Measurements from ENCODE around the gene FSD2. TPM values are rescaled to one million over a fixed set of nuclear protein-coding genes. Genes with fewer than 3 reads are reported as not detected.

Gene FSD2
- total RNA-seq, 1 donor from 2014 or later, result not detected

DNA sequence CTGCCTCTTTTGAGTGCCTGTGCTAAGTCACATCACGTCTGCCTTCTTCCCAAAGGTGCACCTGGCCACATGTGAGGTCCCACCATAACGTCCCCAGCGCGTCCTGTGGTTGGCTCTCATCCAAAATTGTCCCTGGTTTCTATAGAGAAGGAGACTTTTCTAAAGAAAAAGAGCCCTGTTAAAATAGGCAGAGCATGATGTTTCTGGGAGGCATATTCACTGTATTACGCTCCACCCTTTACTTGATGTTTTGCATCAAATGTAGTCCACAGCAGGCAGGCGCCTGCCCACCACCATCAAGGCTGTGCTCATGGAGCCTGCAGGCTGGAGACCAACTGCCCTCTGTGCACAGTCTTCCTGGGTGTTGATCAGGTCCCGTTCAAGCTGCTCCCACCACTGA is 39.8 kb upstream of the FSD2 start:
- Mint-ChIP-seq H3K4me3 (peak overlapping the region; percentile 30), H3K27ac (peak overlapping the region; percentile 94), H3K27me3 (no peaks in the 10 kb centered on the region), H3K4me1 (ENCODE audit: unreplicated experiment) (peaks cover 28% of the 10 kb centered on the region), H3K9me3 (no peaks in the 10 kb centered on the region), H3K36me3 (no peaks in the 10 kb centered on the region)
- DNase-seq (ENCODE audit: extremely low spot score, unreplicated experiment), result no peak
- TF ChIP-seq, protein P1, sequence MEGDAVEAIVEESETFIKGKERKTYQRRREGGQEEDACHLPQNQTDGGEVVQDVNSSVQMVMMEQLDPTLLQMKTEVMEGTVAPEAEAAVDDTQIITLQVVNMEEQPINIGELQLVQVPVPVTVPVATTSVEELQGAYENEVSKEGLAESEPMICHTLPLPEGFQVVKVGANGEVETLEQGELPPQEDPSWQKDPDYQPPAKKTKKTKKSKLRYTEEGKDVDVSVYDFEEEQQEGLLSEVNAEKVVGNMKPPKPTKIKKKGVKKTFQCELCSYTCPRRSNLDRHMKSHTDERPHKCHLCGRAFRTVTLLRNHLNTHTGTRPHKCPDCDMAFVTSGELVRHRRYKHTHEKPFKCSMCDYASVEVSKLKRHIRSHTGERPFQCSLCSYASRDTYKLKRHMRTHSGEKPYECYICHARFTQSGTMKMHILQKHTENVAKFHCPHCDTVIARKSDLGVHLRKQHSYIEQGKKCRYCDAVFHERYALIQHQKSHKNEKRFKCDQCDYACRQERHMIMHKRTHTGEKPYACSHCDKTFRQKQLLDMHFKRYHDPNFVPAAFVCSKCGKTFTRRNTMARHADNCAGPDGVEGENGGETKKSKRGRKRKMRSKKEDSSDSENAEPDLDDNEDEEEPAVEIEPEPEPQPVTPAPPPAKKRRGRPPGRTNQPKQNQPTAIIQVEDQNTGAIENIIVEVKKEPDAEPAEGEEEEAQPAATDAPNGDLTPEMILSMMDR (conservative IDR thresholded peaks at IDR 0.05), result no peak

DNA sequence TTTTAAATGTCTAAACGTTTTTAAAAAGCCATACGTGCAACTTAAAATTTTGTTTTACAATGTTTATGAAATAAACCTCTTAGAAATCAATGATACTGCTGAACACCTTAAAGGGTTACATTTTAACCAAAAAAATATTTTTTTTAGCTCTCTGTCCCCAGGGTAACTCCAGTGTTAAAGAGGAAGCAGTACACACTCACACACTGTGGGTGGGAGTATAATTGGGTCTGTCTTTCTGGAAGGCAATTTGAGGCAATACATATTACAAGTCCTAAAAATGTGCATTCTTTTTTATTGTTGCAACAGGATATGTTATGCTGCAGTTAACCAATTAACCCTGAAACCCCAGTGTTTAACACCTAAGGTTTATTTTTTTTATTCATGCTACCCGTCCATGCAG is 37.7 kb upstream of the FSD2 start:
- Mint-ChIP-seq H3K4me1 (ENCODE audit: unreplicated experiment) (peaks cover 13% of the 10 kb centered on the region), H3K4me3 (no peak overlapping the region), H3K27ac (no peak overlapping the region), H3K9me3 (no peaks in the 10 kb centered on the region), H3K27me3 (no peaks in the 10 kb centered on the region), H3K36me3 (no peaks in the 10 kb centered on the region)
- TF ChIP-seq, protein P1 (conservative IDR thresholded peaks at IDR 0.05), result no peak
- DNase-seq (ENCODE audit: extremely low spot score, unreplicated experiment), result no peak

DNA sequence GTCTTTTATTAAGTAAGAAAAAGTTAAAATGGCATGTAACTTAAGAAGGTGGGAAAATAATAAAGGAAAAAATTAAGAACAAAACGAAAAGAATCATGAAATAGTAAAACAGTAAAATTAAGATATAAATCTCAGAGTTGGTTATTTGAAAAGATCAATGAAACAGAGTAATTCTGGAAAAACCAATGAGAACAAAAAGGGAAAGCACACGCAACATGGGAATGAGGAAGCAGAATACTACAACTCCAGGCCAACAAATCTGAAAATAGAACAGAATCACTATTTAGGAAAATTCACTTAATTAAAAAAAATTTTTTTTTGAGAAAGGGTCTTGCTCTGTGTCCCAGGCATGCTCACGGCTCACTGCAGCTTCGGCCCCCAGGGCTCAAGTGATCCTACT is 34.3 kb upstream of the FSD2 start:
- peaks cover 5% of the 10 kb centered on the region for H3K9me3 Mint-ChIP-seq
- H3K27me3 Mint-ChIP-seq, result no peaks in the 10 kb centered on the region
- H3K4me1 Mint-ChIP-seq (ENCODE audit: unreplicated experiment), result no peaks in the 10 kb centered on the region
- no peak overlapping the region for H3K27ac Mint-ChIP-seq
- no peak overlapping the region for H3K4me3 Mint-ChIP-seq
- TF ChIP-seq, protein P1 (conservative IDR thresholded peaks at IDR 0.05), result no peak
- peaks cover 19% of the 10 kb centered on the region for H3K36me3 Mint-ChIP-seq
- DNase-seq (ENCODE audit: extremely low spot score, unreplicated experiment), result no peak

DNA sequence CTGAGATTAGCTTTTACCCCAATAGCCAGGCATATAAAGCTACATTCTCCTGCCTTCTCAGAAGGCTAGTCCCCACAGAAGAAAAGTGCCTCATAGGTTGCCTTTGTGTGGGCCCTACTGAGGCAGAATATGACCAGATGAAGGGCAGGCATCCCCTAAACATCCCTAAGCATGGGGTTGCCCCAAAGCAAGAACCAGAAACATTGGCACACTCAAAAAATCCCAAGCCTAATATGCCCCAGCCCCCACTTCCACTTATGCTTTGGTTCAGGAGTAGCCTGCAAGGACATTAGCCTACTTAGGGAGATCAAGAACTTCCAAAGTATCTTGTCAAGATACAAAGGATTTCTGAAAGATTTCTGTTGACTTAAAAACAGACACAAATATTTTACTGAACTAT is 33.3 kb upstream of the FSD2 start:
- Mint-ChIP-seq H3K36me3 (peaks cover 21% of the 10 kb centered on the region), H3K27ac (no peak overlapping the region), H3K4me3 (no peak overlapping the region), H3K27me3 (no peaks in the 10 kb centered on the region), H3K4me1 (ENCODE audit: unreplicated experiment) (no peaks in the 10 kb centered on the region), H3K9me3 (peaks cover 5% of the 10 kb centered on the region)
- TF ChIP-seq, protein P1 (conservative IDR thresholded peaks at IDR 0.05), result no peak
- DNase-seq (ENCODE audit: extremely low spot score, unreplicated experiment), result no peak

DNA sequence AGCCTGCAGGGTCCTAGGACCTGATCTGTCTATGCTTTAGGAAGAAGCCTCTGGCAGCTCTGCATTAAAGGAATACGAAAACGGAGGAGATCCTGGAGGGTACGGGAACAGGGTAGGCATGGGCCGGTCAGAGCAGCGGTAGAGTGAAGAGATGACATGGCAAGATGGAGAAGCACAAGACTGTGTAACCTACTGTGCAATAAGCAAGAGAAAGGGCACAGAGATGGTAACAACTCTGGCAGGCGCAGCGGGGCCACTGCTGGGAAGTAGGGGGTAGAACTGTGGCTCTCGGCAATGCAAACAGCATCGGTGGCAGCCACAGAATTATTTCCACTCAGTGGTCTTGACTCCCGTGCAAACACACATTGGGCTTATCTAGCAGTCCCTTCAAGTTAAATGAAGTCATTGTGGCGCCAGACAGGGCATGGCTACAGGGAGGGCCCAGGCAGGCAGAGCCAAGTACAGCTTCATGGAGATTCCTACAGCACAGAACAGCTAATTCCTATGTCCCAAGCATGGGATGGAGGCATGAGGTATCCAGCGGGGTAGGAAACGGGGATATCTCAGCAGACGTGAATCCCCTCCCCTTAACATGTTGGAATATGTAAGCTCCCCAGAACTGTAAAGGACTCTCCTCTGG is 32.3 kb upstream of the FSD2 start:
- H3K27ac Mint-ChIP-seq, result no peak overlapping the region
- H3K4me3 Mint-ChIP-seq, result no peak overlapping the region
- TF ChIP-seq, protein P1 (conservative IDR thresholded peaks at IDR 0.05), result no peak
- DNase-seq (ENCODE audit: extremely low spot score, unreplicated experiment), result no peak
- no peaks in the 10 kb centered on the region for H3K27me3 Mint-ChIP-seq
- peaks cover 25% of the 10 kb centered on the region for H3K36me3 Mint-ChIP-seq
- H3K4me1 Mint-ChIP-seq (ENCODE audit: unreplicated experiment), result peaks cover under 1% of the 10 kb centered on the region
- peaks cover 5% of the 10 kb centered on the region for H3K9me3 Mint-ChIP-seq

Data from type B pancreatic cell (in vitro differentiated cells).